GM18498 (cell line): ENCODE data around the gene MAST4.

Experiments used
- ATAC-seq: cut with Tn5 transposase; IDR thresholded peaks from one replicate; pipeline ENCODE4 v1.9.1; 2021; ENCODE audit warnings: mild to moderate bottlenecking, moderate library complexity; ENCODE audit not compliant: unreplicated experiment

Gene MAST4

GRCh38 chr5:66603164-66603563 lies 7.0 kb downstream of the MAST4 start:
- ATAC-seq: no peak

GRCh38 chr5:66603881-66604280 lies 7.7 kb downstream of the MAST4 start:
- no peak for ATAC-seq

- no peak for ATAC-seq
These were observed 10.5 kb downstream of the MAST4 start for GRCh38 chr5:66606713-66607112.

- ATAC-seq: no peak
These were observed 12.3 kb downstream of the MAST4 start for GRCh38 chr5:66608501-66608900.

- ATAC-seq: no peak
These were observed 13.4 kb downstream of the MAST4 start for GRCh38 chr5:66609615-66610014.

- ATAC-seq: no peak
These were observed 16.0 kb downstream of the MAST4 start for GRCh38 chr5:66612226-66612625.

- no peak for ATAC-seq
These were observed 18.9 kb downstream of the MAST4 start for GRCh38 chr5:66615136-66615535.

- no peak for ATAC-seq
These were observed 19.7 kb downstream of the MAST4 start for GRCh38 chr5:66615894-66616293.

GRCh38 chr5:66616520-66617225 lies 20.5 kb downstream of the MAST4 start:
- no peak for ATAC-seq

GRCh38 chr5:66617226-66617861 lies 21.2 kb downstream of the MAST4 start:
- ATAC-seq: no peak

- ATAC-seq: no peak
These were observed 22.0 kb downstream of the MAST4 start for GRCh38 chr5:66617991-66618768.

GRCh38 chr5:66620711-66621110 lies 24.5 kb downstream of the MAST4 start:
- no peak for ATAC-seq

GRCh38 chr5:66621146-66621545 lies 25.0 kb downstream of the MAST4 start:
- no peak for ATAC-seq

GRCh38 chr5:66621736-66622135 lies 25.5 kb downstream of the MAST4 start:
- no peak for ATAC-seq

GRCh38 chr5:66628561-66628960 lies 32.4 kb downstream of the MAST4 start:
- ATAC-seq: no peak

- no peak for ATAC-seq
These were observed 33.3 kb downstream of the MAST4 start for GRCh38 chr5:66629446-66629845.

- ATAC-seq: no peak
These were observed 37.6 kb downstream of the MAST4 start for GRCh38 chr5:66633754-66634153.

- no peak for ATAC-seq
These were observed 38.4 kb downstream of the MAST4 start for GRCh38 chr5:66634601-66635000.

- ATAC-seq: no peak
These were observed 41.8 kb downstream of the MAST4 start for GRCh38 chr5:66637994-66638393.

- no peak for ATAC-seq
These were observed 42.8 kb downstream of the MAST4 start for GRCh38 chr5:66639037-66639436.

GRCh38 chr5:66642538-66642937 lies 46.3 kb downstream of the MAST4 start:
- ATAC-seq: no peak

GRCh38 chr5:66643387-66643786 lies 47.2 kb downstream of the MAST4 start:
- no peak for ATAC-seq
